ENCODE results near the gene DLG1.

Gene DLG1

DNA sequence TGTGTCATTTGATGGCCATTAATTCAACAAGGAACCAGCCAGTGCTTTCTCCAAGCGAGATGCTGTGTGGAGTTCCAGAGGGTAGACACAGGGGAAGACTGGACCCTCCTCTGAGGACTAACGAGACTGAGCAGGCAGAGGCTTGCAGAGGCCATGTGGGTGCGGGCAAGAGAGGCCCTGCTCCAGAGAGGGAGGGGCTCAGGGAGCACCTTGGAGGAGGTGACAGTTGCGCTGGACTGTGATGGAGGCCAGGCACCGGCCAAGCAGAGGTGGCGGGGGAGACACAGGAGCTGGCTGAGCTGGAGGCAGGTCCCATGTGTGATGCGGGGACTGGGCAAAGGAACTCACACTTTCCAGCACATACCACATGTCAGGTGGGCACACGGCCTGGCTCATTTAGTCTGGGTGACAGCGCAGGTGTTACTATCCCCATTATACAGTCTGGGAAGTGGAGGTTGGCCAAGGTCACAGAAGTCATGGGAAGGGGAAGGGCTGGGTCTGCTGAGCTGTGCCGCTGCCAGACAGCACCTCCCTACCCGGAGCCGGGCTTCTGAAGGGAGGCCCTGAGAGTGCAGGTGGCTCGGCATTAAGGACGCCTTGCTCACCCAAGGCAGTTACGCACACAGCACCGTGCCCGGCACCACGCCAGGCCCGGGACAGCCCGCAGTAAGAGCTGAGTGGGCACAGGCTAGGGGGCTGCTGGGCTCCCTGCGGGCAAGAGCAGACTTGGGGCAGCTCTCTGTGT is 272.5 kb downstream of the DLG1 start:
- no peak for DNase-seq

DNA sequence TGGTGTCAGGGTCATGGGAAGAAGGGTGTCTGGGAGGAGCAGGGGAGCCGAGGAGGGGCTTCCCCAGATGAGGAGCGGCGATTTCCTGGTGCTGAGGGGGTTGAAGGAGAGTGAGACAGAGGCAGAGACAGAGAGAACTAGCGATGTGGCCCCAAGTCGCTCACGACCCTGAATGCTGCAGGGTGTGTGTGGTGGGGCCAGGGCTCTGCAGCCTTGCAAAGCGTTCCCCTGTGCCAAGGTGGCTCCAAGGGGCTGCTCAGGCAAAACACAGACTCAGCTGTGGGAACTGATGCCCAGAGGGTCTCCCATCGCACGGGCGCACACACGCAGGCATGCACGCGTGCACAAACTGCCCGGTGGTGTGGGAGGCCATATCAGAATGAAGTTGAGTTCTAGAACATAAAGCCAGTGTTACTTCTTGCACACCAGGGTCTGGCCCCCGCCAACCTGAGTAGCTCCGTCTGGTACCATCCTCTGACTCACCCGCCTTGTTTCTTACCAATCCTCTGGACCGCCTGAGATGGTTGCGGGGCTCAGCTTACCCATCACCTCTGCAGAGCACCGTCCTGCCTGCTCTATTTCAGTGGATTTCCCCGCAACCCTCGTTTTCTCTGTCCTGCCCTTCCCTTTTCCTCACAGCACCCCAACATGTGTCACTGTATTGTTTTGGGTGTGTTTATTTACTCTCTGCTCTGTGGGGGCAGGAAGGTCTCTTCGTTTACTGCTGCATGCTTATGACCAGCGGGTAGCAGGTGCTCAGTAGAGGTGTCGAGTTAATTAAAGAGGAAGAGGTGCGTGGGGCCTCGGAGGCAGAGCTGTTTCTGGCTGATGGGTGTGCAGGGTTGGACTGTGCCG is 273.3 kb downstream of the DLG1 start:
- DNase-seq: no peak

DNA sequence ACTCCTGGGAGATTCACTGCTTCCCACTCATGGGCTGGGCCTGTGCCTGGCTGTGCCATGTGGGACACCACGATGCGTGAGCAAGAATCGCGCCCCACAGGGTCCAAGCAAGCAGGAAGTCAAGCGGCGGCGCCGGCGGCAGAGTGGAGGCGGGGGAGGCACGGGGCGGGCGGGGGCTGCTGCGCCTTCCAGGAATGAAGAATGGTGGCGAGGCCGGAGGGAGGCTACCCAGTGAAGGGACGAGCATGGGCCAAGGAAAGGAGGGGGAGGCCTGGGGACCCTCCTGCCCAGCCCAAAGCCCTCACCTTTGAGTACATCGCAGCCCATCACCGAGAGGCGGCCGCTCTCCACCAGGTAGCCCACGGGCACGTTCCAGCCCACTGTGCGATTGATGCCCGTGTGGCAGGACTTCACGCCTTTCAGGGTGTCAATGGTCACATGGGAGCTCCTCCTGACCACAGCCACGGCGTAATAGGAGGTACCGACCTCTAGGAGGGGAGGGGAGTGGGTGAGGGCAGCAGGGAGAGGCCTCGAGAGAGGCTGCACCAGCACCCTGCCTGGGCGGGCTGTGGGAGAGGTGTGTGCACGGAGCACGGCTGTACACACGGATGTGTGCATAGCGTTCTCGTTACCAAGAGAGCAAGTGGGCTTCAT is 274.3 kb downstream of the DLG1 start:
- no peak for DNase-seq

DNA sequence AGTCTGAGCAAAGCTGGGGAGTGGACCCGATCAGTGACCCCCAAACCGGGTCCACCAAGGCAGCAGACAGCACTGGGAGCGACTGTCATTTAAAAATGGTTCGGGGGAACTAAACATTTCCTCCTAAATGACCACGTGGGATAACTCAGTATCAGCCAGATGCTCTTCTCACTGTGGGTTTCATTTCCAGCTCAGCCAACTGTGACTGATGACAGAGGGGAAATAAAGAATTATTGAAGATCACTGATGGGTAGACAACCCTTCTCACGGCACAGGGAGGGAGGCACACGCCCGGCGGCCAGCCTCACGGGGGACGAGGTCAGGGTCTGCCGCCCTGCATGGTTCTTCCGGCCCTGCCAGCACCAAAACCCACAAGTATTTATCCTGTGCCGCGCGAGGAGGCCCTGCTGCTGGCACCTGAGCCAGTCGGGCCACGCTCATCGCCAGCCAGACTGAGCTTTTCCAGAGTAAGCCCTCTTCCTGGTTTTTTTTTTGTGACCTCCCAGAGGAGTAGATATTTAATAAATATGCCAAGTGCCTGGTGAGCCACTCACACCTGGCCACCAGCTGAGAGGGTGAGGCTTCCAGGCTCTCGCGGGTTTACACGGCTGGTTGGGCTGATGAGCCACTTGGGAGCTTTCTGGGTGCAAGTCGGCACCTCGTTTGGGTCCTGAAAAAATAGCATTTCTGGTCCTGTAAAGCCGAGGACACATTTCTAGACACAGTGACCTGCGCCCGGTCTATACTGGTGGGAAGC is 275.0 kb downstream of the DLG1 start:
- DNase-seq: no peak

DNA sequence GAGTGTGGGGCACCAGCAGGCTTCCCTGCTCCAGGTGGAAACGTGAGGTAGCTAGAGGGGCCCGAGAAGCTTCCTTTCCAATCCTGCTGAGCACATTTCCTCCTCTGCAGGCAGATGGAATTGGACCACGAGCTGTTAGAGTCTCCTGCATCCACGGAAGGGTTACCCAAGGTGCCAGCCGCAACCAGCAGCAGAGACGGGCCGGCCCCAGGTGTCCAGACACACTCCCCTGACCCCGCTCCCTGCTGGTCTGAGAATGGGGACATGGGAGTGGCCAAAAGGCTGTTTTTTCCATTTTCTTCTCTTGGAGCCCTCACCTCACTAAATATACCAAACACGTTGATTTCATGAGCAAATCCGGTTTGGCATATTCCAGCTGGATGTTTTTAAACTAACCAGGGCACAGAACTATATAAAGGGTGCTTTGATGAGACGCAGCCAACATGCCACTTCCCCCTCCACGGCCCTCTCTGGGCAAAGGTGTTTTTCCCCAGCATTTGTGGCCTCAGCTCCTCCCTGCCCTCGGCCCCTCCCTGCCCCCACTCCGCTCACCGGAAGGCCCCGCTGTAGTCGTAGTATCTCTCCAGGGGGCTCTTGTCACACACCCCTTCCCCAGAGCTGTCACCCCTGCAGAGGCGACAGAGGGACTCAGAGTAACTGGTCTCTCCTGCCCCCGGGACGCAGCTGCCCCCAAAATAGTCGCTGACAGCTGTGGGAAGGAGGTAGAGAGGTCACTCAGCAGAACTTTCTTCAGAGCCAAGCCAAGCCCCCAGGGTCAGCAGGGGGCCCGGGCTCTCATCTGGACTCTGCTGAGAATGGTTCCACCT is 275.8 kb downstream of the DLG1 start:
- no peak for DNase-seq

DNA sequence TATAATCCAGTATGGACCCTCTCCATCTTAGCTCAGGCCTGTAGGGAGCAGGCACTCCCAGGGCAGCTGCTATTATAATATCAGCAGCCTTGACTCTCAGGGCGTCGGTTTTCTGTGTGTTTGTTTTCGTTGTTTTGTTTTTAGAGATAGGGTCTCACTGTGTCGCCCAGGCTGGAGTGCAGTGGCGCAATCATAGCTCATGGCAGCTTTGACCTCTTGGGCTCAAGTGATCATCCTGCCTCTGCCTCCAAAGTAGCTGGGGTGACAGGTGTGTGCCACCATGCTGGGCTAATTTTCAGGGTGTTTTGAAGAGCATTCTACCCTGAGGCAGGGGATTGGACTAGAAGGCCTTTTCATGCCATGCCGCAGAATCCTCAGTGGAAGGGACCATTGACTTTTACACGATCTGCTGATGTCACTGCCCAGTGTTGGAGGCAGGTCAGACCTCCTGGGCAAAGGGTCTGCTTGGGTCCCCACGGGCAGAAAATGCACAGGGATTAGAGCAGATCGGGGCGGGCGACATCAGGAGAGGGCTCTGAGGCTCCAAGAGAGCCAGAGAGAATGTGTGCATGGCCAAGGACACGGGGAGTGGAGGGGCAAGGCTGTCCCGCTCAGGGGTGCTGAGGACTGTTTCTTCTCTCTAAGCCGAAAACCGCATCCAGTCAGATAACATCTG is 276.5 kb downstream of the DLG1 start:
- no peak for DNase-seq

DNA sequence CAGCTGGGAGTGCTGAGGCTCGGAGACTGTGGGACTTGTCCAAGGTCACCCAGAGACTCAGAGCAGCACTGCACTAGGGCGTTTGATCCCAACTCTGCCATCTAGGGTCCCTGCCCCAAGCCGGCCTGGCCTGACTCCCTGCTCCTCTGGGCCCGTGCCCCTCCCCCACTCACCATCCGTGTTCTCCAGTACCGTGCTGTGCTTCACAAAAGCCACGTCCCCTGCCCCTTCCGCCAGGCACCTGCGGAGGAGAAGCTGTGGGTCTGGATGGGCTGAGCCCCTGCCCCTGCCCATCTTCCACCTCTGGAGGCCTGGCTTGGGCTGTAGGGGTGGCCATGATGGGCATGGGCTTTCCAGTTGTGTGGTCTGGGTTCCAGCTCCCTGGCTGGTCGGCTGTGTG is 277.2 kb downstream of the DLG1 start:
- DNase-seq: peak; percentile 23

DNA sequence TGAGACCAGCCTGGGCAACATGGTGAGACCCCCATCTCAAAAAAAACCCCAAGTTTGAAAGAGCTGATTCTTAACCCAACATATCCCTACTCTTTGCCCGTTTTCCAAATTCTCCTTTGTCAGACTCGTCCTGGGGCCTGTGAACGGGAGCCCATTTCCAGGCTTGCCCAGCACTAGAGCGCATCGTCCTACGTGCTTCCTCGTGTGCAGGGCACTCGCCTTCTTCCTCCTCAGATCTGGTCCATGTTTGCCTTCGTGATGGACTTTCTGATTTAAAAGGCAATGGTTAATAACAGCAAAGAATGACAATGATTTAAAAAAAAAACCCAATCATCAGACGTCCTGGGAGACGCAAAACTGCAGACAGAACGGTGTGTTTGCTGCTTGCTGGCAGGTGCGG is 278.9 kb downstream of the DLG1 start:
- DNase-seq: no peak

DNA sequence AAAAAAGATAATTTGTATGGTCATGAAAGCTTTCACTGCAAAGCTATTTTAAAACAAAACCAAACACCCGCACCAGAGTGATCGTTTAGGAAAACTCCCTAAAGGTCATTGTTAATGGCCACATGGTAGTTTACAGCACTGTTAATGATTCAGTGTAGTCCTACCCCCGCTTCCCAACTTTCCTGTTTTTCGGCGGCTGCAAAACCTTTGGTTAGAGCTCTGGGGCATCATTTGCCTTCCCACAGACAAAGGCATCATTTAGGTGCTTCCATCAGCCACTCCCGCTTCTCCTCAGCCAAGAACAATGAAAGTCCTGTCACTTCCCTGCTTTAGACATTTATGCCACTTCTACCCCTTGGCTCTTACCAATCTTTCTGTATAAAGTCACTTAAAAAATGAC is 279.4 kb downstream of the DLG1 start:
- DNase-seq: no peak

DNA sequence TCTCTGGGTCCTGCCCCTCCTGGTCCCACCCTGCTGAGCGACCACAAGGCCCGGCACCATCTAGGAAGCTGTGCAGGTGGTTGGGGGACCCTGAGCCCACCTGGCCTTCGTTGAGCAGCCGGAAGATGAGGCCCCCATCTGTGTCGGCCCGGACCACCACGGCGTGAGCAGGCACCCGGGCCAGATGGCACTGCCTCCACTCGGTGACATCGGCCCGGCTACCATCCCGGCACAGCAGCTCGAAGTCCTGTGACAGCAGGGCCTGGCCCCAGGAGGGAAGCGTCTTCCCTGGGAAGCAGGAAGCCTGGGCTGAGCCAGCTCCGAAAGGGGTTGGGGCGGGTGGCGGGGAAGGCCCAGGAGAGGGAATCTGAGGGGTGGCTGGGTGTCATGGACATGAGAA is 281.4 kb downstream of the DLG1 start:
- DNase-seq: peak; percentile 14

DNA sequence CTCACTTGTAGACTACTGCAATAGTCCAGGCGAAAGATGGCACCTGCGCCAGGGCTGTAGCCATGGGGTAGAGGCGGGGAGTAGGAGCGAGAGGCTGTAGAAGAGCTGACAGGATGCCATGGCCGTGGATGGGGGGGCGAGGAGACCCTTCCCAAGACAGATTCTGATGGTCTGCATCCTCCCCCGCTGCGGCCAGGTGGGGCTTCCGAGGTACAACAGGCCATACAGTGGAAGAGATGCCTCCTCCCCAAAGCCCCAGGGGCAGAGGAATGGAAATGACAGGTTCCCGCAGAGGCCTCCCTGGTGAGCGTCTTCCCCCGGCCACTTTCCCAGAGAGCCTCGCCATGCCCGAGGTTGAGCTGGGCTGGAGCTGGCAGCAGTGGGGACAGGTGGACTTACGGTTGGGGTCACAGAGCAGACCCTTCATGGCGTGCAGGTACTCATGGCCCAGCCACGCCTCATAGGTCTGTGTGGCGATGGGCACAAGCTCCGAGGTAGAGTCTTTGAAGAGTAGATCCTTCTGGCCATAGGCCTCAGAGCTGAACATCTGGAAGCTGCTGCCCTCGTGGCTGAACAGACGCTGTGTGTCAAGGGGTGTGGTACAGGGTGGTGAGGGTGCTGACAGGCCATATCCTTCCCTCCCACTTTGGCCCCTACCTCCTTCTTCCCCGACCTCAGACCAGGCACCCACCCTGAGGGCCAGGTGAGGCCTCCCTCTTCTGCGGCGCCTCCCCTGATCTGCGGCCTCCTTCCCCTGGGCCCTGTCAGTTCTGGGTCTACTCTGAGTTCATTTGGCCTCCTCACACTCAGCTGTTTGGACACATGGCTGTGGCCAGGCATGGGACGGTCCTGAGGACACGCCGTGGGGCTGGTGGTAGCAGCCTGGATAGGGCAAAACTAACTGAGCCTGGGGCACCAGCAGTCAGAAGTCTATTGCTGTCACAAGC is 282.3 kb downstream of the DLG1 start:
- peak; percentile 13 for DNase-seq

DNA sequence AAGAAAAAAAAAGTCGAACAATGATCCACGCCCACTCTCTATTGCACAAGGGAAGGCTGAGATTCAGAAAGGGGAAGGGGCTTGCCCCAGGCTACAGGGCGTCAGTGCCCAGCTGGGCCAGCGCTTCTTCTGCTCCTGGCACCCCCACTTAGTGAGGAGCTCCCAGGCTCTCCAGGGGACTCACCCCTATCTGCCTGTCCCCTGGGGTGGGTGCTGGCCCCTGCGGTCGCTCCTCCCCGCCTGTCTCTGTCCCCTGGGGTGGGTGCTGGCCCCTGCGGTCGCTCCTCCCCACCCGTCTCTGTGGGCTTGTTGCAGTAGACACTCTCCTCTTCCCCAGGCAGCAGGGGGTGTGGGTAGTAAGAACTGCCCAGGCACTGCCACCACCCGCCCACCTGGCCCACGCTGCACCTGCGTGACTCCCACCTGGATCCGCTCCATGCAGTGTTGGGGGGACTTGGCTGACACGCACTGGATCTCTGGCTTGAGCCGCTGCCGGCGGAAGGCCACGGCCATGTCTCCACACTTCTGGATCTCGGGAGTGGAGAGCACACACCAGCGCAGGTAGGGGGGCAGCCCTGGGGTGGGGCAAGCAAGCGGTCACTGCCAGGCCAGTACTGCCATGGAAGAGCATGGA is 283.4 kb downstream of the DLG1 start:
- no peak for DNase-seq

DNA sequence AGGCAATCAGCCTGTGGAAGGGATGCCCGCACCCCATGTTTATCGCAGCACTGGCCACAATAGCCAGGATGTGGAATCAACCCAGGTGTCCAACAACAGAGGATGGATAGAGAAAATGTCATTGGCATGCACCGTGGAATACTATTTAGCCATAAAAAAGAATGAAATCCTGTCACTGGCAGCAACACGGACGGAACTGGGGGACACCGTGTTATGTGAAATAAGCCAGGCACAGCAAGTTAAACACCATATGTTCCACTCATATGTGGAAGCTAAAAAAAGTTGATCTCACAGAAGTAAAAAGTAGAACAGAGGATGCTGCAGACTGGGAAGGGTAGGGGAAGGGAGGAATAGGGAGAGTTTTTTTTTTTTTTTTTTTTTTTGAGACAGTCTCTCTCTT is 284.4 kb downstream of the DLG1 start:
- DNase-seq: no peak

DNA sequence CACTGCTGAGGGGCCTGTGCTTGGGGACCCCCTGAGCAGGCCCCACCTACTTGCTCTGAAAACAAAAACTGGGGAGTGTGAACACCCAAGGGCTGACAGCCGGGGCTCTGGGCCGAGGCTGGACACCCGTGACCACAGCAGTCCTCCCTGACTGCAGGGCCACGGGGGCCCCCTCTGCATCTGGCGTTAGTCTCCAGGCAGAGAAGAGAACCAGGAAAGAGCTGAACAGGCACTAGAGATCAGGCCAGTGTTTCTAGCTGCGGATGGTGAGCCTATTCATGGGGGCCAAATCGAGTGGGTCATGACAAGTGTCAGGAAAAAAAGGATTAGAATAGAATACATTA is 285.9 kb downstream of the DLG1 start:
- no peak for DNase-seq

DNA sequence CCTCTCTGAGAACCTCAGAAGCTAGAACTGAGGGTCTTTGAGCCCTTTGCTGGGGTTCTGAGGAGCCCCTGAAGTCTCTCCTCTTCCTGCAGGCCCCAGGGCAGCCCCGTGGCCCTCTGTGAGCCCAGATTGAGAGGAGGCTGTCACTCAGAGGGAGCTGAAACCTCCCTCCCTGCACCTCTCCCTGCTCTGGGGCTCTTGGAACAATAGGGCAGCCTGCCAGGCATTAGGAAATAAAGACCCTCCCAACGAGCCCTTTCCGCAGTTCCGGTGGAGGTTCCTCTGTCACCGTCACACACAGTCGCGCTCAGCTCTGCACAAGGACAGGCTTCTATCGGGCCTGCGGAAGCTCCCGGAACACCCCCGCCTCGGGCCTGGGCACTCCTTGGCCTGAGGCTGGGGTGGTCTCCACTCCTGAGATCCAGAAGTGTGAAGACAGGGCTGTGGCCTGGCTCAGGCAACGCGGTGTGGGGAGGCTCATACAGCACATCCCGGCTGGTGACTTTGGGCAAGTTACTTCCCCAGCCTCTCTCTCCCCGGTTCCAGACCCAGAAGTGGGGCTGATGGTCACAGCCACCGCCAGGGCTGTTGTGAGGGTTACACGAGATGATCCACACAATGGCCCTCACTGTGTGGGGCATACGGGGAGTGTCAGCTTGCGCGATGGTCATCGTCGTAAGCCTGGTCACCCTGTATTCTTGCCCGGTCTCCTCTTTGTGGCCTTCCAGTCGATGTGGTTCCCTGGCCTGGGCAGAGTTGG is 286.5 kb downstream of the DLG1 start:
- DNase-seq: no peak

DNA sequence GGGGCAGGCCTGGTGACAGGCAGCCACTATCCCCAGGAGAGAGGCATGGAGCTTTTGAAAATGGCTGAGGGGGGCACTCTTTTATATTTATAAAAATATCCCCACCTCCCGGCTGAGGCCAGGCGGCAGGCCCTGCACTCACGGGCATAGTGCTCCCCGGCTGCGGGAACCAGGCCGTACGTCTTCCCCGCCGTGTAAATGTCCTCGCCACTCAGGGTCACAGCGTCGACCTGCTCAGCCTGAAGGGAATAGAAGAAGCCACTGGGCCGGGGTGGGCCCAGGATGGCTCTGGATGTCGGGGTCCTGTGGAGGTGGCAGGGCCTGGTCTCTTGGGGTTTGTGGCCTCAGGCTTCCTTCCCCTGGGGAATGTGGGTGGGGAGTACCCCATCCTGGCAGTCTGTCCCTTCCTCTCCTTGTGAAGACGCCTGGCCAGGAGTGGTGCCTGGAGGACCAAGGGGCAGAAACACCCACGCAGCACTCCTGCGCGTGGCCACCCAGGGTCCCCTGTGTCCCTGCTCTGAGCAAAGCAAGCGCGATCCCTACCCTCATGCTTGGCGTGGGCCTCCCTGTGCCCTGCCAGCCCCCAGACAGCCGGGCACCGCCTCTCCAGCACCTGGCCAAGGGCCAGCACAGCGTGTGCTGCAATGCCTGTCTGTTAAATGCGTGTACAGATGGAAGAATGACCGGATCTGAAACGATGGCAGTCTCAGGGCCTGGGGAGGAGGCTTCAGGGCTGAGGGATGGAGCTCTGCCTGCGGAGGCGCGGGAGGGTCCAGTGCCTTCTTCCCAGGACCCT is 287.7 kb downstream of the DLG1 start:
- no peak for DNase-seq

DNA sequence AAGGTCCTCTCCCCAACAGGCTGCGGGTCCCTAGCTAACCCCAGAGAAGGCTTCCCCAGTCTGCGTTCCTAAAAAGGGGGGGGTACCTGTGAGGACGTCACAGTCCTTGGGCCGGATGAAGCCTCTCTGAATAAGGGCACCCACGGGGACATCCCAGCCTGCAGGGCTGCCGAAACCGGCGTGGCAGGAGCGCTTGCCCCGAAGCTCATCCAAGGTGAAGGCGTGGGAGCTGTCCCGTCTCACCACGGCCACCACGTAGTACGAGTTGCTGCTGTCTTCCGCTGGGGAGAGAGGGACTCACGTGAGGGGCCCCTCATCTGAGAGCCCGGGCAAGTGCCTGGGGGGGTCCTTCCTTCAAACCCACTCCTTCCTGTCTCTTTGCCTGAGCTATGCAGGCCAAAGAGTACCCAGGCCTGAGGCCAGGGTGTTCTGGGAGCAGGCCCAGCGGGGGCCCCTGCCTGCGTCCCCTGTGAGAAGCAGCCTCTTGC is 288.8 kb downstream of the DLG1 start:
- DNase-seq: no peak

Measured in 8988T (cell line).